HEK293T (cell line): ENCODE data around the gene ING4.

ENCODE experiments used
- ARNT ChIP-seq: fragments of 450-650 bp; IDR thresholded peaks from 2 replicates; pipeline ENCODE4 v1.6.1; 2017; ENCODE audit warnings: mild to moderate bottlenecking
- BHLHE40 ChIP-seq: fragments of 450-650 bp; IDR thresholded peaks from 2 replicates; pipeline ENCODE4 v1.6.1; 2016; ENCODE audit warnings: mild to moderate bottlenecking, moderate library complexity, borderline replicate concordance
- FOXA1 ChIP-seq: fragments of 450-650 bp; IDR thresholded peaks from 2 replicates; pipeline ENCODE4 v1.6.1; 2016; ENCODE audit warnings: mild to moderate bottlenecking
- NFRKB ChIP-seq: fragments of 450-650 bp; IDR thresholded peaks from 2 replicates; pipeline ENCODE4 v1.6.1; 2016; ENCODE audit warnings: mild to moderate bottlenecking, moderate library complexity

GRCh38 chr12:6695313-6696045 lies 32.6 kb upstream of the ING4 start:
- TF ChIP-seq ARNT (no peak), FOXA1 (no peak), BHLHE40 (no peak), NFRKB (no peak)
